Gastrocnemius medialis (tissue), 4 donors: ENCODE data around the gene PTX4.

Experiments used
- CTCF ChIP-seq, 5 experiments: fragments of 450-650 bp in 3 of 5; fragments of 200-600 bp in 2 of 5; sonication (generic) in 2 of 5; IDR thresholded peaks in 4 of 5; conservative IDR thresholded peaks in 1 of 5; 1 replicate in 4 of 5; 2 replicates in 1 of 5; pipeline ENCODE4 v1.5.1; 2016 to 2019; ENCODE audit warnings: antibody characterized with exemption in 5 of 5, mild to moderate bottlenecking in 3 of 5, moderate library complexity in 3 of 5
- POLR2A ChIP-seq, 2 donors: fragments of 450-650 bp; IDR thresholded peaks; one replicate each; pipeline ENCODE4 v1.6.1; 2017; ENCODE audit warnings: antibody characterized with exemption in 2 of 2, mild to moderate bottlenecking in 2 of 2, moderate library complexity in 2 of 2

DNA sequence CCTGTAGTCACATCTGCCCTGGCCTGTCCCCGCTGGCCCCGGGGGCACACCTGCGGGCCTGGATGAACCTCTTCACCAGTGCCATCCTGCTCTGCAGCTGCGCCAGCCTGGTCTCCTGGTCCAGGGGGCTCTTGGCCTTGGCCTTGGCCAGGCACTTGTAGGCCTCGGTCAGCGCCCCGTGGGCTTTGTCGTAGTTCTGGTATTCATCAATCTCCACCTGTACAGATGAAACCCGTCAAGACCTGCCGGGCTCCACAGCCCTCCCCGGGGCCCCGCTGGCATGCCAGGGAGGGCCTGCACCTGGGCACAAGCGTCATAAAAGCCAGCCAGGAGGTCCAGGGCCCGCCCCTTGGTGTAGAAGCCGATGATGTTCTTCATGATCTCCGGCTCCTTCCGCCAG, 31.1 kb upstream of the PTX4 start:
- no peak for TF ChIP-seq CTCF (IDR thresholded peaks at IDR 0.05 in 4 of 5, conservative IDR thresholded peaks at IDR 0.05 in 1 of 5)
- TF ChIP-seq POLR2A (IDR thresholded peaks at IDR 0.05) = no peak
